ENCODE data around the gene FOS. TPM values are rescaled to one million over a fixed set of nuclear protein-coding genes. Genes with fewer than 3 reads are reported as not detected.
A peak's percentile ranks its signal among the peaks of the same experiment; 100 is the strongest.

The FOS gene
- total and polyA plus RNA-seq, 2 of the 13 experiments (the other 11 are each of a cell fraction or from before 2014, with no cell fraction given): 15.9 to 24.2 TPM

DNA sequence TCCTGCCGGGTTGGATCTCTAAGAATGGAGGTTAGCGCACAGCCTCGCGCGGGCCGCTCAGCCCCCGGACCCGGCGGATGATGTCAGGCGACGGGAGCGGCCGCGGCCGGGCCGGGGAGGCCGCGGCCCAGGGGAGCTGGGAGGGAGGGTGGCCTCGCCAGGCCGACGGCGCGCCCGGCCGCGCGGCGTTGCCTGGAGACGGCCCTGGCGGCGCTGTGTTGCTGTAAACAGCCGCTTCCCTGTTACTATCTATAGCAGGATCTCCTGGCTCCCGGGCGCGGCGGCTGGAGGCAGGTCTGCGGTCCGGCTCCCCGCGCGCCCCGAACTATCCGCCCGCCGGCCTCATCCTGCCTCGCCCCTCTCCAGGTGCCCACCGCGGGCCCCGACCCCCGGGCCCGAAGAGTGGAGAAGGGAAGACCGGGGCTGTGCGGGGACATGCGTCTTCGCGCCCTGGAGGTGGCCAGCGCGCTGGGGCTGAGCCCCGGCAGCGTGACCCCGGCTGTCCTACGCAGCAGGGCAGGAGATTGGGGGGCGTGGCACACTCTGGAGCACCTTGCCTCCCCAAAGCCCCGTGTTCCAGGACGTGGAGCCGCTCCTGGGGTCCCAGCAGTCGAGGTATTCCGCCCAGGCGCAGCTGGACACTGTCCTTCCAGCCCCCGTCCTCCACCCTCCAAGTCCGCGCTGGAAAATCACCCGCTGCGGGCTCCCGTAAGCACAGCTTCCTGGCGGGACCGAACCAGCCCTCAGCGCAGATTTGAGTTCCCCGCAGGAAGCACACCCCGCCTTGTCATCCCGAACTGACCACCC is 1.4 kb upstream of the FOS start (continued):
- TF ChIP-seq KLF13 (CRISPR knock-in tag; IDR thresholded peaks at IDR 0.05) (no peak), ZNF773 (CRISPR knock-in tag; IDR thresholded peaks at IDR 0.05; ENCODE audit: borderline replicate concordance) (no peak), PTBP1 (IDR thresholded peaks at IDR 0.05; ENCODE audit: low read depth, low read length, poor library complexity, severe bottlenecking) (no peak), MED8 (CRISPR knock-in tag; IDR thresholded peaks at IDR 0.05; ENCODE audit: insufficient replicate concordance) (peak; percentile 33), ZNF777 (CRISPR knock-in tag; IDR thresholded peaks at IDR 0.05) (peak; percentile 84), PHF5A (CRISPR knock-in tag; IDR thresholded peaks at IDR 0.05; ENCODE audit: low read depth, unreplicated experiment) (no peak)
- TF ChIP-seq, protein P1, sequence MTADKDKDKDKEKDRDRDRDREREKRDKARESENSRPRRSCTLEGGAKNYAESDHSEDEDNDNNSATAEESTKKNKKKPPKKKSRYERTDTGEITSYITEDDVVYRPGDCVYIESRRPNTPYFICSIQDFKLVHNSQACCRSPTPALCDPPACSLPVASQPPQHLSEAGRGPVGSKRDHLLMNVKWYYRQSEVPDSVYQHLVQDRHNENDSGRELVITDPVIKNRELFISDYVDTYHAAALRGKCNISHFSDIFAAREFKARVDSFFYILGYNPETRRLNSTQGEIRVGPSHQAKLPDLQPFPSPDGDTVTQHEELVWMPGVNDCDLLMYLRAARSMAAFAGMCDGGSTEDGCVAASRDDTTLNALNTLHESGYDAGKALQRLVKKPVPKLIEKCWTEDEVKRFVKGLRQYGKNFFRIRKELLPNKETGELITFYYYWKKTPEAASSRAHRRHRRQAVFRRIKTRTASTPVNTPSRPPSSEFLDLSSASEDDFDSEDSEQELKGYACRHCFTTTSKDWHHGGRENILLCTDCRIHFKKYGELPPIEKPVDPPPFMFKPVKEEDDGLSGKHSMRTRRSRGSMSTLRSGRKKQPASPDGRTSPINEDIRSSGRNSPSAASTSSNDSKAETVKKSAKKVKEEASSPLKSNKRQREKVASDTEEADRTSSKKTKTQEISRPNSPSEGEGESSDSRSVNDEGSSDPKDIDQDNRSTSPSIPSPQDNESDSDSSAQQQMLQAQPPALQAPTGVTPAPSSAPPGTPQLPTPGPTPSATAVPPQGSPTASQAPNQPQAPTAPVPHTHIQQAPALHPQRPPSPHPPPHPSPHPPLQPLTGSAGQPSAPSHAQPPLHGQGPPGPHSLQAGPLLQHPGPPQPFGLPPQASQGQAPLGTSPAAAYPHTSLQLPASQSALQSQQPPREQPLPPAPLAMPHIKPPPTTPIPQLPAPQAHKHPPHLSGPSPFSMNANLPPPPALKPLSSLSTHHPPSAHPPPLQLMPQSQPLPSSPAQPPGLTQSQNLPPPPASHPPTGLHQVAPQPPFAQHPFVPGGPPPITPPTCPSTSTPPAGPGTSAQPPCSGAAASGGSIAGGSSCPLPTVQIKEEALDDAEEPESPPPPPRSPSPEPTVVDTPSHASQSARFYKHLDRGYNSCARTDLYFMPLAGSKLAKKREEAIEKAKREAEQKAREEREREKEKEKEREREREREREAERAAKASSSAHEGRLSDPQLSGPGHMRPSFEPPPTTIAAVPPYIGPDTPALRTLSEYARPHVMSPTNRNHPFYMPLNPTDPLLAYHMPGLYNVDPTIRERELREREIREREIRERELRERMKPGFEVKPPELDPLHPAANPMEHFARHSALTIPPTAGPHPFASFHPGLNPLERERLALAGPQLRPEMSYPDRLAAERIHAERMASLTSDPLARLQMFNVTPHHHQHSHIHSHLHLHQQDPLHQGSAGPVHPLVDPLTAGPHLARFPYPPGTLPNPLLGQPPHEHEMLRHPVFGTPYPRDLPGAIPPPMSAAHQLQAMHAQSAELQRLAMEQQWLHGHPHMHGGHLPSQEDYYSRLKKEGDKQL (CRISPR knock-in tag; IDR thresholded peaks at IDR 0.05; ENCODE audit: low read depth): no peak
- TF ChIP-seq, protein P2, sequence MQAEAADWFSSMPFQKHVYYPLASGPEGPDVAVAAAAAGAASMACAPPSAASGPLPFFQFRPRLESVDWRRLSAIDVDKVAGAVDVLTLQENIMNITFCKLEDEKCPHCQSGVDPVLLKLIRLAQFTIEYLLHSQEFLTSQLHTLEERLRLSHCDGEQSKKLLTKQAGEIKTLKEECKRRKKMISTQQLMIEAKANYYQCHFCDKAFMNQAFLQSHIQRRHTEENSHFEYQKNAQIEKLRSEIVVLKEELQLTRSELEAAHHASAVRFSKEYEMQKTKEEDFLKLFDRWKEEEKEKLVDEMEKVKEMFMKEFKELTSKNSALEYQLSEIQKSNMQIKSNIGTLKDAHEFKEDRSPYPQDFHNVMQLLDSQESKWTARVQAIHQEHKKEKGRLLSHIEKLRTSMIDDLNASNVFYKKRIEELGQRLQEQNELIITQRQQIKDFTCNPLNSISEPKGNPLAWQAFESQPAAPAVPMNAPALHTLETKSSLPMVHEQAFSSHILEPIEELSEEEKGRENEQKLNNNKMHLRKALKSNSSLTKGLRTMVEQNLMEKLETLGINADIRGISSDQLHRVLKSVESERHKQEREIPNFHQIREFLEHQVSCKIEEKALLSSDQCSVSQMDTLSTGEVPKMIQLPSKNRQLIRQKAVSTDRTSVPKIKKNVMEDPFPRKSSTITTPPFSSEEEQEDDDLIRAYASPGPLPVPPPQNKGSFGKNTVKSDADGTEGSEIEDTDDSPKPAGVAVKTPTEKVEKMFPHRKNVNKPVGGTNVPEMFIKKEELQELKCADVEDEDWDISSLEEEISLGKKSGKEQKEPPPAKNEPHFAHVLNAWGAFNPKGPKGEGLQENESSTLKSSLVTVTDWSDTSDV (CRISPR knock-in tag; IDR thresholded peaks at IDR 0.05): 0 out of 2 replicates have a peak, but pooled peaks have one; percentile 44
- TF ChIP-seq, protein P3, sequence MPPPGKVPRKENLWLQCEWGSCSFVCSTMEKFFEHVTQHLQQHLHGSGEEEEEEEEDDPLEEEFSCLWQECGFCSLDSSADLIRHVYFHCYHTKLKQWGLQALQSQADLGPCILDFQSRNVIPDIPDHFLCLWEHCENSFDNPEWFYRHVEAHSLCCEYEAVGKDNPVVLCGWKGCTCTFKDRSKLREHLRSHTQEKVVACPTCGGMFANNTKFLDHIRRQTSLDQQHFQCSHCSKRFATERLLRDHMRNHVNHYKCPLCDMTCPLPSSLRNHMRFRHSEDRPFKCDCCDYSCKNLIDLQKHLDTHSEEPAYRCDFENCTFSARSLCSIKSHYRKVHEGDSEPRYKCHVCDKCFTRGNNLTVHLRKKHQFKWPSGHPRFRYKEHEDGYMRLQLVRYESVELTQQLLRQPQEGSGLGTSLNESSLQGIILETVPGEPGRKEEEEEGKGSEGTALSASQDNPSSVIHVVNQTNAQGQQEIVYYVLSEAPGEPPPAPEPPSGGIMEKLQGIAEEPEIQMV (CRISPR knock-in tag; IDR thresholded peaks at IDR 0.05; ENCODE audit: low read depth): 0 out of 2 replicates have a peak, but pooled peaks have one; percentile 62
- TF ChIP-seq, protein P4, sequence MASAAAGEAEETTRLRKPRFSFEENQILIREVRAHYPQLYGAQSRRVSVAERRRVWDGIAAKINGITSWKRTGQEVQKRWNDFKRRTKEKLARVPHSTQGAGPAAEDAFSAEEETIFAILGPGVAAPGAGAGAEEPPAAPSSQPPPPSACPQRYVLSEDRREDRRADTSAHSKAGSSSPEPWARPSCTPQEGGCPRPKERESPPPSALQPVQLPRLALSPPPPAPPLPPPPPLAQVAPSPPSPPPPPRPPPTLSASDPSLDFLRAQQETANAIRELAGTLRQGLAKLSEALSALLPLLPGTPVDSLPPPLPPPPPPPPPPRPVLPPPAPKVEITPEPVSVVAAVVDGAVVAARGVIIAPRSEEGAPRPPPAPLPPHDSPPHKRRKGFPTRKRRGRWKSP (CRISPR knock-in tag; IDR thresholded peaks at IDR 0.05): peak; percentile 92
- TF ChIP-seq, protein P5, sequence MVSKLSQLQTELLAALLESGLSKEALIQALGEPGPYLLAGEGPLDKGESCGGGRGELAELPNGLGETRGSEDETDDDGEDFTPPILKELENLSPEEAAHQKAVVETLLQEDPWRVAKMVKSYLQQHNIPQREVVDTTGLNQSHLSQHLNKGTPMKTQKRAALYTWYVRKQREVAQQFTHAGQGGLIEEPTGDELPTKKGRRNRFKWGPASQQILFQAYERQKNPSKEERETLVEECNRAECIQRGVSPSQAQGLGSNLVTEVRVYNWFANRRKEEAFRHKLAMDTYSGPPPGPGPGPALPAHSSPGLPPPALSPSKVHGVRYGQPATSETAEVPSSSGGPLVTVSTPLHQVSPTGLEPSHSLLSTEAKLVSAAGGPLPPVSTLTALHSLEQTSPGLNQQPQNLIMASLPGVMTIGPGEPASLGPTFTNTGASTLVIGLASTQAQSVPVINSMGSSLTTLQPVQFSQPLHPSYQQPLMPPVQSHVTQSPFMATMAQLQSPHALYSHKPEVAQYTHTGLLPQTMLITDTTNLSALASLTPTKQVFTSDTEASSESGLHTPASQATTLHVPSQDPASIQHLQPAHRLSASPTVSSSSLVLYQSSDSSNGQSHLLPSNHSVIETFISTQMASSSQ (IDR thresholded peaks at IDR 0.05; ENCODE audit: low read depth): no peak
- TF ChIP-seq, protein P5 (CRISPR knock-in tag; IDR thresholded peaks at IDR 0.05; ENCODE audit: borderline replicate concordance): no peak
